Activated B cell treated with CpG ODN at 0.5 μM for 24 hours (primary cell): Measurements from ENCODE around the gene EFNA5. TPM values are rescaled to one million over a fixed set of nuclear protein-coding genes. Genes with fewer than 3 reads are reported as not detected.

Source experiments
- ATAC-seq: fragments of 200-7000 bp; cut with Tn5 transposase; one replicate; pipeline ENCODE4 v1.10.0; 2021; ENCODE audit warnings: low read depth, mild to moderate bottlenecking, moderate library complexity
- CTCF ChIA-PET: fragments of 350-600 bp; sonication (Branson Sonifier 250); formaldehyde crosslinking; loops from one replicate; lab custom pipeline; 2021; ENCODE audit warnings: antibody characterized with exemption; lab: Charles Lee
- POLR2A ChIA-PET: fragments of 350-600 bp; sonication (Branson Sonifier 250); formaldehyde crosslinking; loops from one replicate; lab custom pipeline; 2021; ENCODE audit warnings: antibody characterized with exemption; lab: Charles Lee
- DNase-seq: peaks from one replicate; pipeline ENCODE4 v3.0.0; 2022
- H3K27ac Mint-ChIP-seq: one replicate; pipeline ENCODE4 v1.8.0; 2020; ENCODE audit warnings: mixed read lengths
- H3K27me3 Mint-ChIP-seq: one replicate; pipeline ENCODE4 v1.8.0; 2021; ENCODE audit warnings: mixed read lengths
- H3K36me3 Mint-ChIP-seq: one replicate; pipeline ENCODE4 v1.8.0; 2021; ENCODE audit warnings: low read depth, mixed read lengths
- H3K4me1 Mint-ChIP-seq: one replicate; pipeline ENCODE4 v1.8.0; 2021; ENCODE audit warnings: mixed read lengths
- H3K4me3 Mint-ChIP-seq: one replicate; pipeline ENCODE4 v1.8.0; 2020; ENCODE audit warnings: mild to moderate bottlenecking, mixed read lengths
- H3K9me3 Mint-ChIP-seq: one replicate; pipeline ENCODE4 v1.8.0; 2020; ENCODE audit warnings: mixed read lengths
- intact Hi-C: fragments of 100-400 bp; cut with micrococcal nuclease; formaldehyde crosslinking; loops from one replicate; pipeline ENCODE4 v1.15.1; 2024
- total RNA-seq: library from RNA; stranded (reverse); gene quantifications from 2 replicates; pipeline ENCODE4 v1.2.3, GENCODE V29; 2022
- TF ChIP-seq, protein P1 (sequence below): fragments of 200-600 bp; IDR thresholded peaks from one replicate; pipeline ENCODE4 v1.8.0; 2022; ENCODE audit warnings: antibody characterized with exemption, mild to moderate bottlenecking

Gene EFNA5
- total RNA-seq, 1 donor from 2014 or later, result not detected

GRCh38 chr5:107414802-107415201 is 255.9 kb downstream of the EFNA5 start:
- intact Hi-C loops, result no loop called here
- ATAC-seq, result no peak

GRCh38 chr5:107413754-107414153 is 257.0 kb downstream of the EFNA5 start:
- Mint-ChIP-seq H3K9me3 (no peaks in the 10 kb centered on the region), H3K27me3 (no peaks in the 10 kb centered on the region), H3K36me3 (no peaks in the 10 kb centered on the region), H3K4me3 (no peak overlapping the region), H3K4me1 (no peaks in the 10 kb centered on the region), H3K27ac (no peak overlapping the region)
- ChIA-PET POLR2A (no interaction called here), CTCF (no interaction called here)
- DNase-seq (no peak), ATAC-seq (no peak)
- intact Hi-C loops, result no loop called here
- TF ChIP-seq, protein P1, sequence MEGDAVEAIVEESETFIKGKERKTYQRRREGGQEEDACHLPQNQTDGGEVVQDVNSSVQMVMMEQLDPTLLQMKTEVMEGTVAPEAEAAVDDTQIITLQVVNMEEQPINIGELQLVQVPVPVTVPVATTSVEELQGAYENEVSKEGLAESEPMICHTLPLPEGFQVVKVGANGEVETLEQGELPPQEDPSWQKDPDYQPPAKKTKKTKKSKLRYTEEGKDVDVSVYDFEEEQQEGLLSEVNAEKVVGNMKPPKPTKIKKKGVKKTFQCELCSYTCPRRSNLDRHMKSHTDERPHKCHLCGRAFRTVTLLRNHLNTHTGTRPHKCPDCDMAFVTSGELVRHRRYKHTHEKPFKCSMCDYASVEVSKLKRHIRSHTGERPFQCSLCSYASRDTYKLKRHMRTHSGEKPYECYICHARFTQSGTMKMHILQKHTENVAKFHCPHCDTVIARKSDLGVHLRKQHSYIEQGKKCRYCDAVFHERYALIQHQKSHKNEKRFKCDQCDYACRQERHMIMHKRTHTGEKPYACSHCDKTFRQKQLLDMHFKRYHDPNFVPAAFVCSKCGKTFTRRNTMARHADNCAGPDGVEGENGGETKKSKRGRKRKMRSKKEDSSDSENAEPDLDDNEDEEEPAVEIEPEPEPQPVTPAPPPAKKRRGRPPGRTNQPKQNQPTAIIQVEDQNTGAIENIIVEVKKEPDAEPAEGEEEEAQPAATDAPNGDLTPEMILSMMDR, result no peak

More at GRCh38 chr5:107414802-107415201, 255.9 kb downstream of the EFNA5 start:
- TF ChIP-seq, protein P1, result no peak
- Mint-ChIP-seq H3K4me3 (no peak overlapping the region), H3K9me3 (no peaks in the 10 kb centered on the region), H3K27me3 (no peaks in the 10 kb centered on the region), H3K4me1 (no peaks in the 10 kb centered on the region), H3K36me3 (no peaks in the 10 kb centered on the region), H3K27ac (no peak overlapping the region)
- ChIA-PET POLR2A (no interaction called here), CTCF (no interaction called here)
- DNase-seq, result no peak

DNA sequence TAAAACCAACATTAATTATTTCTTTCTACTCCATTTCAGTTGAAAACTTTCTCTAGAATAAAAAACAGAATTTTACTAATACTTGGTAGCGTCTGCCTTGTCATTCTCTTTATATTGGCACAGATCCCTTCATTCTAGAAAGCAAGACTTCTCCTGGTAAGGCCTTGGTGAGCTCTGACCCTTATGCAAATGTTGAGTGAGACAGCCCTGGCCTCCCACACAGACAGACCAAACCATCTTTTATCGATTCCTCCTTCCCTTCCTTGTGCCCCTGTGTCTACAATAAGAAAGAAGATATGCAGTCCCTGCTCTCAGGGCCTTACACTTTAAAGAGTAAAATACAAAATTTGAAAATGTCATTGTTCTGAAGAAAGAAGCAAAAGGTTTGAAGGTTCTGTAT is 262.2 kb downstream of the EFNA5 start:
- H3K27ac Mint-ChIP-seq, result no peak overlapping the region
- H3K9me3 Mint-ChIP-seq, result no peaks in the 10 kb centered on the region
- H3K36me3 Mint-ChIP-seq, result no peaks in the 10 kb centered on the region
- H3K4me3 Mint-ChIP-seq, result no peak overlapping the region
- no peaks in the 10 kb centered on the region for H3K4me1 Mint-ChIP-seq
- TF ChIP-seq, protein P1, result no peak
- intact Hi-C loops, result no loop called here
- POLR2A ChIA-PET, result no interaction called here
- ATAC-seq (no peak), DNase-seq (no peak)
- CTCF ChIA-PET, result no interaction called here
- H3K27me3 Mint-ChIP-seq, result no peaks in the 10 kb centered on the region

GRCh38 chr5:107407713-107408298 is 262.9 kb downstream of the EFNA5 start:
- intact Hi-C loops, result no loop called here
- Mint-ChIP-seq H3K9me3 (no peaks in the 10 kb centered on the region), H3K36me3 (no peaks in the 10 kb centered on the region), H3K27ac (no peak overlapping the region), H3K27me3 (no peaks in the 10 kb centered on the region), H3K4me1 (no peaks in the 10 kb centered on the region), H3K4me3 (no peak overlapping the region)
- ChIA-PET CTCF (no interaction called here), POLR2A (no interaction called here)
- ATAC-seq (no peak), DNase-seq (no peak)
- TF ChIP-seq, protein P1, result no peak

- Mint-ChIP-seq H3K27me3 (no peaks in the 10 kb centered on the region), H3K4me1 (no peaks in the 10 kb centered on the region), H3K36me3 (no peaks in the 10 kb centered on the region), H3K4me3 (no peak overlapping the region), H3K9me3 (no peaks in the 10 kb centered on the region), H3K27ac (no peak overlapping the region)
- CTCF ChIA-PET, result no interaction called here
- POLR2A ChIA-PET, result no interaction called here
- TF ChIP-seq, protein P1, result no peak
- intact Hi-C loops, result no loop called here
- ATAC-seq, result no peak
- no peak for DNase-seq
Observed at GRCh38 chr5:107404595-107405374, 266.0 kb downstream of the EFNA5 start.
